HG03175 (cell line): ENCODE data around the gene ATF6.
A peak's percentile ranks its signal among the peaks of the same experiment; 100 is the strongest.
"Not testable (repeated sequence)": the region's sequence is repeated elsewhere in the genome, so short reads cannot be mapped to it uniquely, and the experiment has no call there.

Experiments
- ATAC-seq: cut with Tn5 transposase; IDR thresholded peaks from one replicate; pipeline ENCODE4 v1.9.1; 2021; ENCODE audit warnings: mild to moderate bottlenecking, moderate library complexity; ENCODE audit not compliant: unreplicated experiment

ATF6 gene

GRCh38 chr1:161766102-161766981 is at the start of gene ATF6:
Gene ATF6 (plus strand): TSS chr1:161766320. CDS start chr1:161766361, 41 bp downstream.
- ATAC-seq = peak; percentile 63

- ATAC-seq = peak; percentile 62
These were observed 47.4 kb upstream of the ATF6 start for GRCh38 chr1:161718559-161719324.

GRCh38 chr1:161719325-161719611 is 46.9 kb upstream of the ATF6 start:
- peak; percentile 43 for ATAC-seq

- ATAC-seq = no peak
These were observed 45.7 kb upstream of the ATF6 start for GRCh38 chr1:161720422-161720821.

- no peak for ATAC-seq
These were observed 45.0 kb upstream of the ATF6 start, which contains the start of gene FCRLB for GRCh38 chr1:161720956-161721737. Gene FCRLB (plus strand): TSS chr1:161721544. CDS start chr1:161722673, 1,129 bp downstream.

GRCh38 chr1:161721738-161722343 is 44.3 kb upstream of the ATF6 start:
- ATAC-seq = no peak

- no peak for ATAC-seq
These were observed 43.7 kb upstream of the ATF6 start for GRCh38 chr1:161722406-161722805.

- ATAC-seq = no peak
These were observed 42.5 kb upstream of the ATF6 start for GRCh38 chr1:161723459-161724141.

- ATAC-seq = not testable (repeated sequence)
These were observed 40.7 kb upstream of the ATF6 start for GRCh38 chr1:161725258-161725907.

- peak; percentile 22 for ATAC-seq
These were observed 40.1 kb upstream of the ATF6 start for GRCh38 chr1:161725908-161726472.

- ATAC-seq = peak; percentile 64
These were observed 39.5 kb upstream of the ATF6 start for GRCh38 chr1:161726473-161727255.

GRCh38 chr1:161727256-161727924 is 38.7 kb upstream of the ATF6 start:
- peak; percentile 28 for ATAC-seq

GRCh38 chr1:161728376-161729226 is 37.5 kb upstream of the ATF6 start:
- no peak for ATAC-seq

- ATAC-seq = no peak
These were observed 36.0 kb upstream of the ATF6 start for GRCh38 chr1:161730050-161730564.

GRCh38 chr1:161731241-161731640 is 34.9 kb upstream of the ATF6 start:
- no peak for ATAC-seq

- ATAC-seq = no peak
These were observed 34.0 kb upstream of the ATF6 start for GRCh38 chr1:161731981-161732718.
